GM10248 (cell line): ENCODE data around the gene CSDE1.
A peak's percentile ranks its signal among the peaks of the same experiment; 100 is the strongest.
"Not testable (repeated sequence)": the region's sequence is repeated elsewhere in the genome, so short reads cannot be mapped to it uniquely, and the experiment has no call there.

Source experiments
- CTCF ChIA-PET: fragments of 300-600 bp; sonication (Branson Sonifier 250); formaldehyde crosslinking; extraction: SDS; loops from one replicate; lab custom pipeline; 2021; ENCODE audit warnings: antibody characterized with exemption; lab: Yijun Ruan, JAX
- POLR2A ChIA-PET: fragments of 350-650 bp; sonication (Branson Sonifier 250); formaldehyde crosslinking; extraction: SDS; loops from one replicate; lab custom pipeline; 2020; ENCODE audit warnings: antibody characterized with exemption; lab: Yijun Ruan, JAX
- DNase-seq: peaks from one replicate; pipeline ENCODE4 v3.0.0; 2012; ENCODE audit errors: extremely low spot score
- TF ChIP-seq, protein P1 (sequence below): IDR thresholded peaks from 2 replicates; pipeline ENCODE4 v1.5.1; 2012; ENCODE audit warnings: mild to moderate bottlenecking, low read depth; ENCODE audit errors: extremely low read depth, missing control alignments, control extremely low read depth

The CSDE1 gene

DNA sequence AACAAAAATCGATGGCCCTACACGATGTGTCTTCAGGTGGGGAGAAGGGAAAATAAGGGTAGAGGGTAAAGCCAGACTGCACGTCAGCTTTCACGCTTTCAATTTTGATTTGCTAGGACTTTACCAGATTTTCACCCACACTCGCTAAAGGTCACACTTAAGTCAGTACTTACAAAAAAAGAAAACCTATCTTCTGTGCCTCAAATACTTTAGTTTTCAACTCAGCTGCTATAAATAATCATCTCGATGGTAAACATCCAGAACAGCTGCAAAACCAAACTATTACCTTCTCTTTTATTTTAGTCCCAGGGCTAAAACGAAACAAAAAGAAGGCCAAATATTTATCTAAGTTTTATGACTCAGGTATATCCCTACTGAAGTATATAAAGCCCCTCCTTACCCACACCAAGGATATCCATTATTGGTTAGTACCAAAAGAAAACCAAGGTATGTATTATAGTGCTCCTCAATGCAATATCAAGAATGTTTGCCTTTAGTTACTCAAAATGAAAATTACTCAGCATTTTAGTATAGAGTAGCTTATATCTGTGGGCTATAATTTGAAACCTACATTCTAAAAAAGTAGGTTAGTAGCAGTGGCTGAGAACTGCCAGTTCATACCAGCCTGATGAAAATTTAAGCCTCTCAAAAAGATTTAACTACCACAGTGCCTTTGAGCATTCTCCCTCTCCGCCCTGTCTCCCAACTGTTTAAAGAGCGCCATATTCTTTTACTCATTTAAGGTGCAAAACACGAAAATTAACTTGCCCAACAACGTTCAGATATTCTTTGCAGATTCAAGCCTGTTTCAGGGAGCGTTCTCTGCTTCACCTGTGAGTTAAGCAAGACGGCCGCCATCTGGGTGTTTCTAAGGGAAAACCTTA is 1.5 kb downstream of the CSDE1 start:
- DNase-seq = peak; percentile 61
- TF ChIP-seq, protein P1, sequence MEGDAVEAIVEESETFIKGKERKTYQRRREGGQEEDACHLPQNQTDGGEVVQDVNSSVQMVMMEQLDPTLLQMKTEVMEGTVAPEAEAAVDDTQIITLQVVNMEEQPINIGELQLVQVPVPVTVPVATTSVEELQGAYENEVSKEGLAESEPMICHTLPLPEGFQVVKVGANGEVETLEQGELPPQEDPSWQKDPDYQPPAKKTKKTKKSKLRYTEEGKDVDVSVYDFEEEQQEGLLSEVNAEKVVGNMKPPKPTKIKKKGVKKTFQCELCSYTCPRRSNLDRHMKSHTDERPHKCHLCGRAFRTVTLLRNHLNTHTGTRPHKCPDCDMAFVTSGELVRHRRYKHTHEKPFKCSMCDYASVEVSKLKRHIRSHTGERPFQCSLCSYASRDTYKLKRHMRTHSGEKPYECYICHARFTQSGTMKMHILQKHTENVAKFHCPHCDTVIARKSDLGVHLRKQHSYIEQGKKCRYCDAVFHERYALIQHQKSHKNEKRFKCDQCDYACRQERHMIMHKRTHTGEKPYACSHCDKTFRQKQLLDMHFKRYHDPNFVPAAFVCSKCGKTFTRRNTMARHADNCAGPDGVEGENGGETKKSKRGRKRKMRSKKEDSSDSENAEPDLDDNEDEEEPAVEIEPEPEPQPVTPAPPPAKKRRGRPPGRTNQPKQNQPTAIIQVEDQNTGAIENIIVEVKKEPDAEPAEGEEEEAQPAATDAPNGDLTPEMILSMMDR = no peak
- ChIA-PET CTCF (interaction anchor here (0.9 to 1.4 kb wide), 4 partner anchors 9 to 411 kb away, joined by 3 read pairs; no protein-coding TSS in a partner anchor), POLR2A (no interaction called here)

GRCh38 chr1:114755006-114755931 is 2.5 kb downstream of the CSDE1 start:
- TF ChIP-seq, protein P1 = no peak
- POLR2A ChIA-PET = no interaction called here
- CTCF ChIA-PET = interaction anchor here (0.9 to 2.5 kb wide), 3 partner anchors 11 to 410 kb away, joined by 3 to 6 read pairs (median 3); no protein-coding TSS in a partner anchor
- no peak for DNase-seq

DNA sequence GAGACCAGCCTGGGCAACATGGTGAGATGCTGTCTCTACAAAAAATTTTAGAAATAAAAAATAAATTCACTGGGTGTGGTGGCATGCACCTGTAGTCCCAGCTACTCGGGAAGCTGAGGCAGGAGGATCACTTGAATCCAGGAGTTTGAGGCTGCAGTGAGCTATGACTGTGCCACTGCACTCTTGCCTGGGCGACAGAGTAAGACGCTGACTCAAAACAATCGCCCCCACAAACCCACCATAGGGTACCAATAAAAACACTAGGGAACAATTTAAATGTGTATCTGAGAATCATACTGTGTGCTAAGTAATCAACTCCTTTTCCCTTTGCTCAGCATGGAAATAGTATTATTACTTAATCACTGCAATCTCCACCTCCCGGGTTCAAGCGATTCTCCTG is 4.1 kb downstream of the CSDE1 start:
- DNase-seq, POLR2A ChIA-PET: not testable (repeated sequence)
- CTCF ChIA-PET = interaction anchor here (0.7 to 2.5 kb wide), 4 partner anchors 9 to 51 kb away, joined by 3 to 6 read pairs (median 3); no protein-coding TSS in a partner anchor

DNA sequence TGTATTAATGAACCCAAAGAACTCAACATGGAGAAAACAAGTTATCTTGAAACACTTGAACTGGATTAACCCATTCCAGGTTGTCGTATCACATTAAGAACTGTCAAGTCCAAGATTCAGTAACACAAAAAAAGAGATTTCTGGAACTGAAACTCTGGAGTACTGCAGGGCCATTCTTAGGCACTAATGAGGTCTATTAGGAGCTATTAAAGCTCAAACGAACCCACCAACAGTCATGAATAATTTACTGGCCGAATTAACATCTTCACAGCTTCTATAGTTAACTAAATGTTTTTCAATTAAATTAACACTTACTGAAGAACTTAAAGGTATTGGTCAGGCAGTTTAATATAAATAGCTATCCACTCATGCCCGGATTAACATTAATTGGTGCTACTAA is 4.6 kb downstream of the CSDE1 start:
- CTCF ChIA-PET = interaction anchor here (0.7 to 2.5 kb wide), 4 partner anchors 9 to 50 kb away, joined by 3 to 6 read pairs (median 3); no protein-coding TSS in a partner anchor
- DNase-seq = no peak
- POLR2A ChIA-PET = no interaction called here
- TF ChIP-seq, protein P1 = no peak

- TF ChIP-seq, protein P1 = no peak
- no peak for DNase-seq
- ChIA-PET POLR2A (no interaction called here), CTCF (interaction anchor here (0.9 to 1.7 kb wide), 5 partner anchors 11 to 239 kb away, joined by 3 read pairs; no protein-coding TSS in a partner anchor)
These were observed 7.0 kb downstream of the CSDE1 start for GRCh38 chr1:114750780-114751179.

GRCh38 chr1:114749835-114750234 is 7.9 kb downstream of the CSDE1 start:
- ChIA-PET CTCF (interaction anchor here (0.9 to 2.2 kb wide), 4 partner anchors 12 to 48 kb away, joined by 3 to 7 read pairs (median 3); no protein-coding TSS in a partner anchor), POLR2A (no interaction called here)
- DNase-seq = no peak
- TF ChIP-seq, protein P1 = no peak
